HepG2 (cell line): ENCODE results near the gene PDE2A. TPM values are rescaled to one million over a fixed set of nuclear protein-coding genes. Genes with fewer than 3 reads are reported as not detected.

Experiments used
- ATAC-seq: fragments of 200-7000 bp; cut with Tn5 transposase; 3 replicates; pipeline ENCODE4 v1.9.1; 2020; ENCODE audit warnings: mild to moderate bottlenecking, moderate library complexity
- BruUV-seq: library from RNA; stranded (reverse); fragments of 400-500 nt; replicated peaks from 2 replicates; lab custom pipeline; 2021; lab: Mats Ljungman, UMichigan
- CTCF ChIA-PET: fragments of 300-600 bp; formaldehyde crosslinking; extraction: SDS; loops from one replicate; lab custom pipeline; 2021; ENCODE audit warnings: low total read pairs, inconsistent platforms, low intra/inter-chr PET ratio; lab: Yijun Ruan, JAX
- POLR2A ChIA-PET: fragments of 350-600 bp; sonication (Branson Sonifier 250); formaldehyde crosslinking; loops from one replicate; lab custom pipeline; 2020; ENCODE audit warnings: antibody characterized with exemption, inconsistent platforms; lab: Yijun Ruan, JAX
- DNase-seq: peaks from one replicate; pipeline ENCODE4 v3.0.0-alpha.2; 2015; ENCODE audit warnings: low spot score
- FAIRE-seq: peaks from 3 replicates; lab custom pipeline; 2011; peaks lifted over from hg19 to GRCh38; lab: Jason Lieb, UNC
- H2AFZ ChIP-seq: one replicate; pipeline ENCODE4 v1.6.1; 2011; ENCODE audit warnings: low read length, inconsistent platforms
- H3K27ac ChIP-seq: fragments of 300-600 bp; 3 replicates; pipeline ENCODE4 v1.8.0; 2011; ENCODE audit warnings: mixed run types, mild to moderate bottlenecking, mixed read lengths, low read length, inconsistent platforms; ENCODE audit not compliant: insufficient read depth; ENCODE audit errors: extremely low read length
- H3K27me3 ChIP-seq, 2 experiments: fragments of 200-600 bp in 1 of 2; 2 replicates in 1 of 2; 3 replicates in 1 of 2; pipeline versions ENCODE4 v1.6.0 to v1.8.0; 2011; ENCODE audit warnings: low read length in 2 of 2, mild to moderate bottlenecking in 2 of 2, moderate library complexity in 2 of 2, inconsistent platforms in 1 of 2; ENCODE audit not compliant: insufficient read depth in 2 of 2, control insufficient read depth in 1 of 2
- H3K36me3 ChIP-seq, 2 experiments: fragments of 200-600 bp in 1 of 2; replicated peaks in 1 of 2; 2 replicates in 1 of 2; 3 replicates in 1 of 2; pipeline versions ENCODE4 v1.5.1 to v1.8.0; 2011; ENCODE audit warnings: low read length in 2 of 2, inconsistent platforms in 1 of 2; ENCODE audit not compliant: insufficient read depth in 2 of 2, control insufficient read depth in 1 of 2
- H3K4me1 ChIP-seq: 2 replicates; pipeline ENCODE4 v1.5.1; 2012; ENCODE audit warnings: low read length, inconsistent platforms; ENCODE audit not compliant: insufficient read depth
- H3K4me2 ChIP-seq: 2 replicates; pipeline ENCODE4 v1.6.0; 2011; ENCODE audit warnings: low read depth, low read length, inconsistent platforms
- H3K4me3 ChIP-seq, 3 experiments: fragments of 200-600 bp in 1 of 3; sonication (generic), shearing (Covaris generic) in 1 of 3; replicated peaks in 1 of 3; 2 replicates each; pipeline ENCODE4 v1.5.1; 2011 to 2016; ENCODE audit warnings: low read length in 3 of 3, inconsistent platforms in 2 of 3, low read depth in 2 of 3, mild to moderate bottlenecking in 2 of 3, control low read depth in 1 of 3, mixed read lengths in 1 of 3; ENCODE audit not compliant: insufficient read depth in 1 of 3
- H3K79me2 ChIP-seq: one replicate; pipeline ENCODE4 v1.6.1; 2011; ENCODE audit warnings: low read length, inconsistent platforms; ENCODE audit not compliant: insufficient read depth
- H3K9ac ChIP-seq: 2 replicates; pipeline ENCODE4 v1.6.0; 2011; ENCODE audit warnings: mild to moderate bottlenecking, low read depth, low read length, inconsistent platforms; ENCODE audit not compliant: insufficient read depth
- H3K9me3 ChIP-seq: 2 replicates; pipeline ENCODE4 v1.5.1; 2012; ENCODE audit warnings: mild to moderate bottlenecking, low read length
- H4K20me1 ChIP-seq: 2 replicates; pipeline ENCODE4 v1.6.0; 2011; ENCODE audit warnings: inconsistent platforms, mild to moderate bottlenecking, low read length, moderate library complexity; ENCODE audit not compliant: insufficient read depth
- ARNT2 ChIP-seq: sonication (generic); formaldehyde crosslinking; IDR thresholded peaks from 2 replicates; pipeline ENCODE4 v1.8.0; 2022; ENCODE audit warnings: mild to moderate bottlenecking, low read depth, missing genetic modification reagents, moderate library complexity
- BCL6 ChIP-seq: IDR thresholded peaks from 2 replicates; pipeline ENCODE4 v1.6.1; 2016; ENCODE audit warnings: missing genetic modification reagents, missing compliant biosample characterization
- IRX3 ChIP-seq: sonication (generic); formaldehyde crosslinking; IDR thresholded peaks from 2 replicates; pipeline ENCODE4 v1.8.1; 2023; ENCODE audit warnings: mild to moderate bottlenecking, low read depth, missing genetic modification reagents, borderline replicate concordance
- REXO4 ChIP-seq: sonication (generic); formaldehyde crosslinking; IDR thresholded peaks from 2 replicates; pipeline ENCODE4 v1.8.0; 2022; ENCODE audit warnings: missing genetic modification reagents, mild to moderate bottlenecking, borderline replicate concordance
- ZKSCAN1 ChIP-seq: fragments of 150-350 bp; IDR thresholded peaks from 2 replicates; pipeline ENCODE4 v1.6.1; 2014; ENCODE audit warnings: low read length
- ZNF383 ChIP-seq: sonication (generic); formaldehyde crosslinking; IDR thresholded peaks from 2 replicates; pipeline ENCODE4 v1.4.0; 2020; ENCODE audit warnings: missing genetic modification reagents, mild to moderate bottlenecking, borderline replicate concordance
- WGBS: methylation state at CpG from one replicate; pipeline ENCODE4 v1.1.6; 2017; ENCODE audit warnings: low lambda C conversion rate; 5-methylcytosine and 5-hydroxymethylcytosine counted together
- in situ Hi-C: cut with HindIII; loops from 2 replicates; pipeline ENCODE4 v1.10.0; 2017; ENCODE audit warnings: low pct_unique_long_range_greater_than_20kb; ENCODE audit not compliant: extremely low pct_ligation_motif_present
- intact Hi-C: fragments of 100-400 bp; cut with micrococcal nuclease; formaldehyde crosslinking; loops from one replicate; pipeline ENCODE4 v1.10.0; 2022; ENCODE audit not compliant: unreplicated experiment
- polyA plus RNA-seq, 8 experiments: library from polyadenylated mRNA; depleted of rRNA in 3 of 8; stranded (reverse) in 7 of 8; unstranded in 1 of 8; fragments of >200 nt; fragmentation: Illumina TruSeq in 4 of 8; extraction: Trizol in 4 of 8; gene quantifications; 2 replicates each; pipeline versions ENCODE4 v1.2.1 to v1.2.3, GENCODE V29; 2011 to 2016; ENCODE audit warnings: low read depth in 4 of 8, missing spikeins in 1 of 8, mixed read lengths in 1 of 8; ENCODE audit not compliant: insufficient read depth in 1 of 8
- total RNA-seq, 5 experiments: library from RNA; depleted of rRNA; stranded (reverse); fragments of >200 nt; fragmentation: Illumina TruSeq; extraction: Trizol; gene quantifications; 2 replicates each; pipeline ENCODE4 v1.2.3, GENCODE V29; 2016; ENCODE audit warnings: low read depth in 1 of 5
- TF ChIP-seq, protein P1 (sequence below): sonication (generic); formaldehyde crosslinking; IDR thresholded peaks from 2 replicates; pipeline ENCODE4 v1.4.0; 2020; ENCODE audit warnings: missing genetic modification reagents
- TF ChIP-seq, protein P2 (sequence below): sonication (generic); formaldehyde crosslinking; IDR thresholded peaks from 2 replicates; pipeline ENCODE4 v1.4.0; 2020; ENCODE audit warnings: mild to moderate bottlenecking, missing genetic modification reagents
- TF ChIP-seq, protein P3 (sequence below): sonication (generic); formaldehyde crosslinking; IDR thresholded peaks from 2 replicates; pipeline ENCODE4 v1.5.0; 2020; ENCODE audit warnings: mild to moderate bottlenecking, missing genetic modification reagents

The PDE2A gene
- total and polyA plus RNA-seq, 2 of the 13 experiments (the other 11 are each of a cell fraction or from before 2014, with no cell fraction given), result 3.1 TPM; not detected in 1

DNA sequence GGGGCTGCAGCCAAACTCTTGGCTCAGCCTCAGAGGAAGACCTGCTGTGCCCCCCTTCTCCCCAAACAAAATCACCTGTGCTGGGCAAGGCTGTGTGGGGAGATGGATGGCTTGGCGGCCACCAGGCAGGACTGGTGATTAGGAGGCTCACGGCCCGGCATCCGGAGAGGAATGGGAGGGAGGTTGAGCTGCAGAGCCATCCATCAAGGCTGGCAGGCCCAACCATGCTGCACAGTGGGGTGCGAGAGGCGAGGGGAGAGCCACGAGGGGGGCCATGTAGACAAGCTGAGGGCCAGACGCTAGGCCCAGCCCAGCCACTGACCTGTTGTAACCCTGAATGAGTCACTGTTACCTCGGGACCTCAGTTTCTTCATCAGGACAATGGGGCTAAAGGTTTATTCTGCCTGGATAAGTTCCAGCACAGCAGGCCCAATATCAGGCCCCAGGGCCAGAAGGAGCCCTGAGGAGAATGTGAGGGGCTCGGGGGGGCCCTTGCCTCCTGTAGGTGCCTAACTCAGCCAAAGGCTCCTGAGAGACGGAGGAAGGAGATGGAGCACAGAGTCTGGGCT is 18.2 kb downstream of the PDE2A start (continued):
- TF ChIP-seq IRX3 (CRISPR knock-in tag), result no peak
- TF ChIP-seq, protein P1, sequence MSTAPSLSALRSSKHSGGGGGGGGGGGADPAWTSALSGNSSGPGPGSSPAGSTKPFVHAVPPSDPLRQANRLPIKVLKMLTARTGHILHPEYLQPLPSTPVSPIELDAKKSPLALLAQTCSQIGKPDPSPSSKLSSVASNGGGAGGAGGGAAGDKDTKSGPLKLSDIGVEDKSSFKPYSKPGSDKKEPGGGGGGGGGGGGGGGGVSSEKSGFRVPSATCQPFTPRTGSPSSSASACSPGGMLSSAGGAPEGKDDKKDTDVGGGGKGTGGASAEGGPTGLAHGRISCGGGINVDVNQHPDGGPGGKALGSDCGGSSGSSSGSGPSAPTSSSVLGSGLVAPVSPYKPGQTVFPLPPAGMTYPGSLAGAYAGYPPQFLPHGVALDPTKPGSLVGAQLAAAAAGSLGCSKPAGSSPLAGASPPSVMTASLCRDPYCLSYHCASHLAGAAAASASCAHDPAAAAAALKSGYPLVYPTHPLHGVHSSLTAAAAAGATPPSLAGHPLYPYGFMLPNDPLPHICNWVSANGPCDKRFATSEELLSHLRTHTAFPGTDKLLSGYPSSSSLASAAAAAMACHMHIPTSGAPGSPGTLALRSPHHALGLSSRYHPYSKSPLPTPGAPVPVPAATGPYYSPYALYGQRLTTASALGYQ (CRISPR knock-in tag), result no peak

DNA sequence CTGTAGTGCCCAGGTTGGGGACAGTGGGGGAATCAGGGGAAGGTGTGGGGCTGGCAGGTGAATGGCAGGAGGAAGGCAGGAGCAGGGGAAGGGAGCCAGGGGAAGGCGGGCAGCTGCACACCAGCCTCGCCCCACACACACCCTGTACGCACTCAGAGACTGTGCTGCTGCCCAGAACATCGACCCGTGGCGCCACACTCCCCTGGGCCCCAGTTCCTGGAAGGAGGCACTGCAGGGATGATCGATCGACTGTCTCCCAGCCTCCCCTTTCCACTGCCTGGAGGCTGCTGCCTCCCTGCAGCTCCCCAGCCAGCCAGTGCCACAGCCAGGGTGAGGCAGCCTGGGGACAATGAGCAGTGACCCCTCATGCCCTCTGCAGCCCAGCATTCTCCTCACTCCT is 19.2 kb downstream of the PDE2A start:
- no peak; the same call in 2 of the 3 replicates for ATAC-seq
- TF ChIP-seq ZNF383 (no peak), ARNT2 (CRISPR knock-in tag) (no peak), REXO4 (CRISPR knock-in tag) (no peak), BCL6 (CRISPR knock-in tag) (peak; percentile 55; the same call in 1 of the 2 replicates), ZKSCAN1 (no peak)
- TF ChIP-seq, protein P2, sequence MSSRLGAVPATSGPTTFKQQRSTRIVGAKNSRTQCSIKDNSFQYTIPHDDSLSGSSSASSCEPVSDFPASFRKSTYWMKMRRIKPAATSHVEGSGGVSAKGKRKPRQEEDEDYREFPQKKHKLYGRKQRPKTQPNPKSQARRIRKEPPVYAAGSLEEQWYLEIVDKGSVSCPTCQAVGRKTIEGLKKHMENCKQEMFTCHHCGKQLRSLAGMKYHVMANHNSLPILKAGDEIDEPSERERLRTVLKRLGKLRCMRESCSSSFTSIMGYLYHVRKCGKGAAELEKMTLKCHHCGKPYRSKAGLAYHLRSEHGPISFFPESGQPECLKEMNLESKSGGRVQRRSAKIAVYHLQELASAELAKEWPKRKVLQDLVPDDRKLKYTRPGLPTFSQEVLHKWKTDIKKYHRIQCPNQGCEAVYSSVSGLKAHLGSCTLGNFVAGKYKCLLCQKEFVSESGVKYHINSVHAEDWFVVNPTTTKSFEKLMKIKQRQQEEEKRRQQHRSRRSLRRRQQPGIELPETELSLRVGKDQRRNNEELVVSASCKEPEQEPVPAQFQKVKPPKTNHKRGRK, result no peak
- TF ChIP-seq, protein P3, sequence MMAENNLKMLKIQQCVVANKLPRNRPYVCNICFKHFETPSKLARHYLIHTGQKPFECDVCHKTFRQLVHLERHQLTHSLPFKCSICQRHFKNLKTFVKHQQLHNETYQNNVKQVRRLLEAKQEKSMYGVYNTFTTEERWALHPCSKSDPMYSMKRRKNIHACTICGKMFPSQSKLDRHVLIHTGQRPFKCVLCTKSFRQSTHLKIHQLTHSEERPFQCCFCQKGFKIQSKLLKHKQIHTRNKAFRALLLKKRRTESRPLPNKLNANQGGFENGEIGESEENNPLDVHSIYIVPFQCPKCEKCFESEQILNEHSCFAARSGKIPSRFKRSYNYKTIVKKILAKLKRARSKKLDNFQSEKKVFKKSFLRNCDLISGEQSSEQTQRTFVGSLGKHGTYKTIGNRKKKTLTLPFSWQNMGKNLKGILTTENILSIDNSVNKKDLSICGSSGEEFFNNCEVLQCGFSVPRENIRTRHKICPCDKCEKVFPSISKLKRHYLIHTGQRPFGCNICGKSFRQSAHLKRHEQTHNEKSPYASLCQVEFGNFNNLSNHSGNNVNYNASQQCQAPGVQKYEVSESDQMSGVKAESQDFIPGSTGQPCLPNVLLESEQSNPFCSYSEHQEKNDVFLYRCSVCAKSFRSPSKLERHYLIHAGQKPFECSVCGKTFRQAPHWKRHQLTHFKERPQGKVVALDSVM, result peak; percentile 72
- H3K4me3 ChIP-seq, result no peak overlapping the region
- ChIA-PET POLR2A (no interaction called here), CTCF (no interaction called here)
- no peak for FAIRE-seq
- intact Hi-C loops, result no loop called here
- BruUV-seq, result no TSS peak
- H3K9ac ChIP-seq, result no peak overlapping the region
- H3K9me3 ChIP-seq, result no peaks in the 10 kb centered on the region
- H3K4me2 ChIP-seq, result no peak overlapping the region
- H2AFZ ChIP-seq, result no peak overlapping the region
- in situ Hi-C loops, result no loop called here
- no peak for DNase-seq
- H3K79me2 ChIP-seq, result no peaks in the 10 kb centered on the region
- WGBS, result 17% methylated on average over 3 of the region's 8 CpGs
- H4K20me1 ChIP-seq, result no peaks in the 10 kb centered on the region
- peaks cover 5 to 50% of the 10 kb centered on the region in 2 experiments; a peak in 3 of 5 replicates for H3K27me3 ChIP-seq
- H3K4me1 ChIP-seq, result no peaks in the 10 kb centered on the region
- H3K27ac ChIP-seq, result no peak overlapping the region
- no peaks in the 10 kb centered on the region for H3K36me3 ChIP-seq
